Glomerular endothelial cell (primary cell): ENCODE results near the gene PTCH2. TPM values are rescaled to one million over a fixed set of nuclear protein-coding genes. Genes with fewer than 3 reads are reported as not detected.
"Not testable (repeated sequence)": the region's sequence is repeated elsewhere in the genome, so short reads cannot be mapped to it uniquely, and the experiment has no call there.

ENCODE experiments used
- DNase-seq: peaks from one replicate; pipeline ENCODE4 v3.0.0-alpha.2; 2011; ENCODE audit warnings: low read depth, low spot score; ENCODE audit errors: extremely low read depth
- total RNA-seq: library from RNA; depleted of rRNA; stranded (reverse); fragments of >200 nt; gene quantifications from 2 replicates; pipeline ENCODE4 v1.2.3, GENCODE V29; 2015

The PTCH2 gene
- total RNA-seq, 1 donor from 2014 or later, result 0.23 TPM

DNA sequence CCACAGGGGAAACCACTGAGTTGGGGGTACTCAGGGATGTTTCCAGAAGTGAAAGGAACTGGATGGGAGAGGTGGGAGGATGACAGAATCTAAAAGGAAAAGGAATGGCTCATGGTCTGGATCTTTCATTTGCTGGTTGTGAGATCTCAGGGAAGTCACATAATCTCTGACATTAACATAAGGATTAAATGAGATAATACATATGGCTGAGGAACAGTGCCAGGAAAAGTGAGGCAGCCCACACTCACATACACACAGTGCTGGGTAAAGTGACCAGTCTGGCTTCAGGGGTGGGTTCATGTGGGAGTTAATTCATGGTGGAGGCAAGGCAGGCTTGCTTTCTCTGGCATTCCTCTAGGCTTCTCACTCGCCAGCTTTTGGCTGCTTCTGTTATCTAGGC, 3.9 kb upstream of the PTCH2 start:
- DNase-seq, result no peak

DNA sequence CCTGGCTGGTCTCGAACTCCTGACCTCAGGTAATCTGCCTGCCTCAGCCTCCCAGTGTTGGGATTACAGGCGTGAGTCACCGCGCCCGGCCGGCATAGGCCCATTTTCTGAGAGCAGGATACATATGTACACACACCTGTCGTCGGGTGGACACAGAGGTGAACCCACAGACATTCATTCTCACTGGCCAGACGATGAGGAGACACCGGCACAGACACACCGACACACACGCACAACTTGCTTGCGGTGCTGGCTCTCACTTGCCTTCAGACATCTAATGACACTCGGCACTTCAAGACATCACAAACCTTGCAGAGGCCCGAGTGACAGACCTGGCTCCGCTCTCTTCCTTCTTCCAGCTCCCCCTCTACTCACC, 579 bp downstream of the PTCH2 start:
- no peak for DNase-seq

DNA sequence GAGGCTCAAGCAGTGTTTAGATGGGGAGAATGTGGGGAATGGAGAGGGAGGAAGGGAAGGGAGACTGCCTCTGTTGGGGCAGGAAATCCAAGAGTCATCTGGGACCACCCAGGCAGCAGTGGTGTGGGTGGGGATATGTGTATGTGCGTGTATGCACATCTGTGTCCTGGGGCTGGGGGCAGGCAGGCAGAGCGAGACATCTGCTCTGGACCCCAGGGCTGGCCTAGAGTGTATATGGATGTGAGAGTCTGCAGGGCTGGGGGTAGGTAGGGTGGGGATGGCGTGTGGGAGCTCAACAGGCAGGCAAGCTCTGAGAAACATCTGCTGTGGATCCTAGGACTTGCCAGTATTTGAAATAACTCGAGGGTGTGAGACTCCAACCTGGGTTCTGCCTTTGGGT, 3.5 kb downstream of the PTCH2 start:
- no peak for DNase-seq

DNA sequence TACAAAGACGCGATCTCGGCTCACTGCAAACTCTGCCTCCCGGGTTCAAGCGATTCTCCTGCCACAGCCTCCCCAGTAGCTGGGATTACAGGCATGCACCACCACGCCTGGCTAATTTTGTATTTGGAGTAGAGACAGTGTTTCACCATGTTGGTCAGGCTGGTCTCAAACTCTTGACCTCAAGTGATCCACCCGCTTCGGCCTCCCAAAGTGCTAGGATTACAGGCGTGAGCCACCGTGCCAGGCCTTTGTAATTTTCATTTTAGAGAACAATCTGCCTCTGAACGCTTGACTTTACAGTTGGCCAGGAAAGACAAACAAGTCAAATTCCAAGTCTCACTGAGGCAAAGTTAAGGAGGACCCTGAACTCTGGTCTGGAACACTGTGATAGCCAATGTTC, 4.8 kb downstream of the PTCH2 start:
- DNase-seq, result not testable (repeated sequence)

DNA sequence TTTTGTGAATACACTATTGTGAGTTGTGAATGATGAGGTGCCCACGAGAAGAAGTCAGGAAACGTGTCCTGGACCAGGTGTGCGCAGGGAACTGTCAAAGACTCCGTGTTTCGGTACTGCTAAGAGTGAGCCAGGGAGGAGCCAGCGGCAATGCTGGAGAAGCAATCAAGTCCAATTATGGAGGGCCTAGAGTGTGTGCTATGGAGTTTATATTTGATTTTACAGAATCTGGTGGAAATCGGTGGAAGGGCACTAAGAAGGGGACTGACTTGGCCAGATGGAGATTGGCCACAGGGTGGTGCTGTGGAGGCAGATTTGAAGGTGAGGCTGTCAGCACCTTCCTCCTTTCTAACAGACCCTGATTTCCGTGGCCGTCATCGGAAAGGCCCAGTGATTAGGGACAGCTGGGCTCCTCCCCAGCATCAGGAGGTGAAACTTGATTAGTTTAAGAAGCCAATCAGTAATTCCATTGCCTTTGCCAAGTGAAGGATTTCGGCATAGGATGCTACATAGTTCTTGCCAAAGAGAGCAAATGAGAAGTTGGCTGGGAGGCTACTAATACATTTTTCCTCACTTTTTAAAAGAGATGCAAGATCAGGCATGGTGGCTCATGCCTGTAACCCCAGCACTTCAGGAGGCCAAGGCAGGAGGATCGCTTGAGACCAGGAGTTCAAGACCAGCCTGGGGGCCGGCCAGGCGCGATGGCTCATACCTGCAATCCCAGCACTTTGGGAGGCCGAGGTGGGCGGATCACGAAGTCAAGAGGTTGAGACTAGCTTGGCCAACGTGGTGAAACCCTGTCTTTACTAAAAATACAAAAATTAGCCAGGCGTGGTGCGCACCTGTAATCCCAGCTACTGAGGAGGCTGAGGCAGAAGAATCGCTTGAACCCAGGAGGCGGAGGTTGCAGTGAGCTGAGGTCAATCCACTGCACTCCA, 7.0 kb downstream of the PTCH2 start:
- no peak for DNase-seq

DNA sequence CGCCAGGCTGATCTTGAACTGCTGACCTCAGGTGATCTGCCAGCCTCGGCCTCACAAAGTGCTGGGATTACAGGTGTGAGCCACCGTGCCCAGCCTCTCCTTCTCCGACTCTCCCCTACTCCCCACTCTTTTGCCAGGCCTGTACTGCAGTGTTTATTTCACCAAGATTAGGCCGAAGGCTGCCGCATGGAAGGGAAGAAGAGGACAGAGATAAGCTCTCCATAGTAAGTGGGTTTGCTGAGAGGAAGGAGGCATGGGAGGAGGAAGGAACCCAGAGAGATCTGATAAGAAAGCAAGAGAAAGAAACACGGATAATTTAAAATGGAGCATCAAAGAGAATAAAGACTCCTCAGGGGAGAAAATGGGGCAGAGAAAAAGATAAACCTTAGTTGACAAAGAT, 8.7 kb downstream of the PTCH2 start:
- no peak for DNase-seq

DNA sequence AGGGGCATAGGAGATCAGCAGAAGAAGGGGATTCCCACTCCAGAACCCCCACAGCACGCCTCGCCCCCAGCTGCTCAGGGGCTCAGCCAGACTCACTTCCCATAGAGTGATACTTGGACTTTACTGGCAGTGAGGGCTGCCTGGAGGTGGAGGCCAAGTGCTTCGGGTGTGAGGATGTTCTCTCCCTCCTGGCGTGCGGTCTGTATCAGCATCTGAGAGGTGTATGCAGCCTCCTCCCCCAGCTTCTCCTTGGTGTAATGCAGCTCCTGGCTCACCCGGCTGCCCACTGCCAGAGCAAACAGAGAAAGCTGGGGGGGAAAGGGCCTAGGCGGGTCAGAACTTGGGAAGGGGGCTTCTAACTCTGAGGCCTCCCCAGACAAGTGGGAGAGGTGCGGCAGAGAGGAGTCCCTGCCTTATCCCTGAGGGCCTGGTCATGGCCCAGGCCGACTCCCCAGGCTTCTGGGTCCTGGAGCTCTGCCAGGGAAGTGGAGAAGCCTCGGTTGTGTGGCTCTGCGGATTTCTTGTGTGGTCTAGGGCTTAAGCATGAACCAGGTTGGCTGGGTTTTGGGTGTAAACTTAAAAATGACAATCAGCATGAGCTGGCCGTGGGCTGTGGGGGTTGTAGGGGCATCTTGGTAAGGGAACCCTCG, 10.9 kb downstream of the PTCH2 start:
- DNase-seq, result no peak

DNA sequence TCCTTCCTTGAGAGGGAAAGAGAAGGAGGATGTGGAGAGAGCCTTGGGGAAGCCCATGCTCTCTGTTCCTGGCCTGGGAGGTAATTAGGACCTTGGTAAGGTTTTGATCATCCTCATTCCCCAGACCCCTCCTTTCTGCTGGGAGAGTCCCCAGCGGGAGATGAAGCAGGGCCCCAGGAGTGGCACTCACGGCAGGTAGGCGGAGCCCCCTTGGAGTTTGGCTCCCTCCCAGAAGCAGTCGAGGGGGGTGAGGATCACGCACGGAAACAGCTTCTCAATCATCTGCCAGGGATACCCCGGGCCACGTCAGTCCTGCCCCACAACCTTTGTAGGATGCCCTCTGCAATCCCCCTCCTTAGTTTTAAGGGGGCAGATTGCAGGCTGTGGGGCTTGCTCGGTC, 11.5 kb downstream of the PTCH2 start:
- no peak for DNase-seq

DNA sequence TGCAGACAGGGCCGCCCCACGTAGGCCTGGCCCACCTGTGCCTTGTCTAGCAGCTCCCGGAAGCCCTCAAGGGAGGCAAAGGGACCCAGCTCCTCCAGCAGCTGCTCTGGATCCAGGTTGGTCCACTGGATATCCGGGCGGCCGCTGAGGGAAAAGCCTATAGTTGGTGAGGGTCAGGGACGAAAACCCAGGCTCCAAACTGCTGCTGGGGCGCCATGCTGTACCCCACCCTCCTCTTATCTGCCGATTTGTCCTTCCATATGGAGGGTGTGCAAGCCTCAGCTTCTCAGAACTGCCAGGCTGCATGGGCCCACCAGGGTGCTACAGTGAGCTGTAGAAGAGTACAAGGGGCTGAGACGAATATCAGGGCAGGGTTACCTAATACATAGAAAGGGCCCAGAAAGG, 12.2 kb downstream of the PTCH2 start:
- DNase-seq, result no peak

DNA sequence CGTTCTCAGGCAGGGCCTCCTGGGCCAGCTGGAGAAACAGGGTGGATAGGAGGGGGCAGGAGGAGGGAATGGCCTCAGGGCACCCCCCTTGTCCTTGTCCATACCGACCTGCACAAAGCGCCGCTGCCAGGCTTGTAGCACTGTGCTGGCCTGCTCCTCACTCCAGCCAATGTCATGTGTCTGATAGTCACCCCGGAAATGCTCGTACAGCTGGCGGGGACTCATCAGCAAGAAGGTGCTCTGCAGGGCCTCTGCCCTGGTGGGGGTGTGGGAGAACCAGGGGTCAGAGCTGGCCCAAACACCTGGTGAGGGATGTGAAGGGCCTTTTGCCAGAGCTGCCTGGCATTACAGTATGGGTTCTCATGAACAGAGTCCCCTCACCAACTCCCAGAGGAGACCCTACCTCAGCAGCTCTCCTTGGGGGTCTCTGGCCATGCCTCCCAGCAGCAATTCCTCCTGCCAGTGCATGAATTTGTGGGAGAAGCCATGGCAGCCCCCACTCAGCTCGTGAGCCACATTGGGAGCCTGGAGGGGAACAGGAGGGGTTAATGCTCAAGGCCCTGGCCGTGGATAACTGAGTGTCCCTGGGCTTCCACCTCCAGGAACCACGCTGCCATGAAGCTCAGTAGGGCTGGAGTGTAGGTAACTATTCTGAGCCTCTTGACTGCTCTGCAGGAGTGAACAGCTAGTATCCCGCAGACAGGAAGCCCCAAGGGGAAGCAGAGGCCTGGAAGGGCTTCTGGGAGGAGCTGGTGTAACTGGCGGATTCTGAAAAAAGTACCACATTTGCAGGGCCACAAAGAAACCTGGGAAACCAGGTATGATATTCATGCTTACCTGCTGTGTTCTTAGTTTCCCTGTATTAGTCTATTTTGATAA, 13.3 kb downstream of the PTCH2 start:
- DNase-seq, result no peak

DNA sequence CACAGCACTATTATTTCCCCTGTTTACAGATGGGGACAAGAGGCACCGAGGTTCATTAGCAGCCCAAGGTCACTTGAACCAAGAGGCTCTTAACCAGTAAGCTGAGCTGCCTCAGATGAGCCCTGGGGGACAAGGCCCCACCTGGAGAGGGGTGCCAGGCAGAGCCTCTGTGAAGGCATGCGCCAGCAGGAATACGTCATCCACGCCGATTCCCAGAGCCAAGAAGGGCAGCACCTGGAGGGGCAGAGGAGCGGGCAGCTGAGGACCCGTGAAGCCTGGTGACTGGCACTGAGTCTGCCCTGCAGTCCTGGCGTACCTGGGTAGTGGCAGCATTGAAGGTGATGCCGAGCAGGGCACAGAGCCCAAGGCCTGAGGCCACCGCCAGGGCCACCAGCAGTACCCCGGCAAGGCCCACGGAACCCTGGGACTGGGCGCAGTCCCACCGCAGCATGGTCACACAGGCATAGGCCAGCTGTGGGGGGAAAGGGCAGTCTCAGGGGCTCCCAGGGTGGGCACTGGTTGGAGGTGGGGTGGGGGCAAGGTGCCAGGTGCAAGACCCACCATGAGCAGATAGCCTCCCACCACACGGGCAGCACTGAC, 14.1 kb downstream of the PTCH2 start:
- no peak for DNase-seq

DNA sequence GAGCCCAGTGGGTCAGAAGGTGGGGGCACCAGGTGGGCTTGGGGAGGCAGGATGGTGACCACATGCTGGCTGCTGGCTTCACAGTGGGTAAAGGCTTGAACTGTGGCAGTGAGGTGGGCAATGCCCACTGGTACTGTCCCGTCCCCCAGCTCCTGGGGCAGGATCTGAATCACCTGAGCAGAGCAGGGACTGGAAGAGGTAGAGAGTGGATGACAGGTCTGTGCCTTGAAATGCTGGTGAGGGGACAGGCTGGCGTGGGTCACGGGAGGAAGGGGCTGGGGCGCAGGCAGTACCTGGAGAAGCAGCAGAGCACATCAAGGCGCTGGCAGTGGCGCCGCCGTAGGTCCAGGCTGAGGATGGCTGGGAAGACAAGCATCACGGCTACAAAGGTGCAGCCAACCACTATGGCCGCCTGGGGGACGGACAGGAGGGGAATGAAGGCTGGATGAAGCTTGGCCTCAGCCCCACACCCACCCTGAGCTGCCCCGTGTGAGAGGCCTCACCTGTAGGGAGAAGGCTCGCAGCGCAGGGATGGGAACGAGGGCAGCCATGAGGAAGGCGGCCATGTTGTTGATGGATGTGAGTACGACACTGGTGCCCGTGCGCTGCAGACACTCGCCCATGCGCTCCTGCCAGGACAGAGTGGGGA, 14.9 kb downstream of the PTCH2 start:
- DNase-seq, result no peak

DNA sequence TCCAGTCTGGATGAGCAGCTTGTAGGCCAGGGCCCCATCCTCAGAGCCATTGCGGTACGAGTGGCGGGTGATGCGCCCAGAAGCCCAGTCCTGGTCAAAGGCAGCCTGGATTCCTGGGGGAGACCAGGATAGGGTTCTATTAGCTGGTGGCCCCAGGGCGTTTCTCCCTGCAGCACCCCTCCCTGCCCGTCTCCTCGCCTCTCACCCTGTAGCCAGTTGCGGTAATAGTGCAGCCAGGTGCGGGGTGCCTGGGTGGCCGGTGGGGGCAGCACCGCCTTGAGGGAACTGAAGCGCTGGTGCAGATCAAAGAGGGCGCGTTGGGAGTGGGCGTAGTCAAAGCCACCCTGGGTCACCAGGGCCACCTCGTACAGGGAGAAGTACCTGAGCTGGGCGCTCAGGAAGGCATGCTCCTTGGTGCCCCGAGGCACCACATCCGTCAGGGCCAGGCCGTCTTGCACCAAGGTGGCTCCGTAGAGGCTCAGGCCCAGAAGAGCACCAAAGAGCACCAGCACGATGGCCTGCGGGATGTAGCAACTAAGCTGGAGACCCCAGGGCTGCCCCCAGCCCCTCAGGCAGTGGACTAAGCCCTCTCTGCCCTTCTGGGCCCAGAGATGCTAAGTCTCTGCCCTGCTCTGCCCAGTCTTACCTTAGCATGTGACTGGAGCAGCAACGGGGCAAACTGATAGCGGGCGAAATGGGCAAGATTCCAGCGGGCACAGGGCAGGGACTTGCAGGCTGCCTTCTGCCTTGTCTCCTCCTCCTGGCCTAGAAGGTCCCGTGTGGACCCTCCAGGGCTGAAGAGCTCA, 15.7 kb downstream of the PTCH2 start:
- no peak for DNase-seq

DNA sequence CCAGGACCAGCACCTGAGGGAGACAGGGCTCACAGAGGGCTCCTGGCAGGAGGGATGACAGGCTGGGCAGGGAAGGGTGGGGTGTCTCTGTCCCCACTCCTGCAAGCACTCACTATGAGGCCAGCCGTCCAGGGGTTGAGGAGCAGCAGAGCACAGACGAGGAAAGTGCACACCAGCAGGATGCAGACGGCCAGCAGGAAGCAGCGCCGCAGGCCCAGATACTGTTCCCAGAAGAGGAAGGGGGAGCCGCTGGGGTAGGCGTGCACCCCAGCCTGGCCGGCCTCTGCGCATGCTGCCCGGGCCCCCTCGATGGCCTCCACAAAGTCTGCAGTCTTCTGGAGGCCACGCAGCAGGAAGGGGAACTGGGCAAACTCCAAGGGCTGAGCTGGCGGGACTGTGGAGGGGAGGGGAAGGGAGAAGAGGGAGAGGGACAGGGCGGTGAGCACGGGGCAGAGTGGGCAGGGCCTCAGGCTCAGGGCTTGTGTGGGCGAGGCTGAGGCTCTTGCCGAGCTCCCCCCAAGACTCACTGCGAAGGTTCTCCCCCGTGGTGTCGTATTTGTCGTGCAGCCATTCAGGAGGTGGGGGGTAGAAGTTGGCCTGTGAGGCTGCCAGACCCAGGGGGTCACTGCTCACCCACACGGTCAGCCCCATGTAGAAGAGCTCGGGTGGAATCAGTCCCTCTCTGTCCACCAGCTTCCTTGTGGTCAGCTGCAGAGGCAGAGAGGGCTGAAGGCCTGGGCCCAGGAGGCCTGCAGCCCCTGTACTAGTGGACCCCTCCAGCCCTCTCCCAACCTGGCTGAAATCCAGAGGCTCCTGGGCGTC, 16.5 kb downstream of the PTCH2 start:
- DNase-seq, result no peak

DNA sequence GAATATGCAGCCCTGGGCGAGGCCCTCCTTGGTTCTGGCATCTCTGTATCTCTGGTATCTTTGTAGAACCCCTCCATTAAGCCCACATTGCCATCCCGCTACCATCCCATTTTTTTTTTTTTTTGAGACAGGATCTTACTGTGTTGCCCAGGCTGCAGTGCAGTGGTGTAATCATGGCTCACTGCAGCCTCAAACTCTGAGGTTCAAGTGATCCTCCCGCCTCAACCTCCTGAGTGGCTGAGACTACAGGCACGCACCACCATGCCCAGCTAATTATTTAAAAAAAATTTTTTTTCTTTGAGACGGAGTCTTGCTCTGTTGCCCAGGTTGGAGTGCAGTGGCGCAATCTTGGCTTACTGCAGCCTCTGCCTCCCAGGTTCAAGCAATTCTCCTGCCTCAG, 18.7 kb downstream of the PTCH2 start:
- DNase-seq, result not testable (repeated sequence)

DNA sequence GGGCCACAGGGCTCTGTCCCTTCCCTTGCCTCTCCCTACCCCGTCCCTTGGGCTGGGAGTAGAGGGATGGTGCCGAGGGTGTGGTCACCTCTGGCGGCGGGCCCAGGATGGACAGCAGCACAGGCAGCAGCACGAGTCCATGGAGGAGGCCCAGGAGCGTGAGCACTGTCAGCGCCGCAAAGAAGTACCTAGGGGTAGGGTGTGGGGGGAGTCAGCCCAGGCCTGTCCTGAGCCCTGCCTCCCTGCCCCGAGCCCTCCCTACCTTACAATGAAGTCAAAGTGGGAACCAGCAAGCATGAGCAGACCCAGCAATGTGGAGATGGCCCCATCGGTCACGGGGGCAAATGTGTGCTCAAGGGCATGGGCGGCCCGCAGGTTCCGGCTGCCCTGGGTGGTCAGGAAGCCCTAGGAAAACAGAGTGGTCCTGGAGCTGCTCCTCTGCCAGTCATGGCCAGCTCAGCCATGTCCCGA, 20.0 kb downstream of the PTCH2 start:
- DNase-seq, result no peak

DNA sequence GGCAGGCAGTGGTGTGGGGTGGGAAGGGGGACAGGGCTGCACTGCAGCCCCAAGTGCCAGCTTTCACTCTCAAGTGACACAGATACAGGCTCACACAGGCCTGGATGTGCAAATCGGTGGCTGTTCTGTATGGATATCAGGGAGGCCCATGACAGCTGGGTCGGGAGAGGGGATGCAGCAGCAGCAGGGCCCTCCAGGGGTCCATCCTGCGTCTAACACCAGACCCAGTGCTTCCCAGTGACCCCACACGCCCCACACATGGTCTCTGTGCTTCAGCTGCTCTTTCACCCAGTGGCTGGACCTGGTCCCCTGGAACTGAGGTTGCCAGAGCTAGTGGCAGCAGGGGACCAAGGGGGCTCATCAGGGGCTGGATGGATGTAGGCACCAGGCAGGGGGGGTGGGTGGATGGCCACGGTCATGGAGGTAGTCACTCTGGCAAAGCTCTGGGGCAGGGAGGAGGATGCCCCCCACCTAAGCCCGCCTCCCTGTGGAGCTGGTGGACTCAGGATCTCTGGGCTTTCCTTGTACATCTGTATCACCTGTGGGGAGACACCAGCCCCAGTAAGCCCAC, 20.8 kb downstream of the PTCH2 start:
- no peak for DNase-seq

DNA sequence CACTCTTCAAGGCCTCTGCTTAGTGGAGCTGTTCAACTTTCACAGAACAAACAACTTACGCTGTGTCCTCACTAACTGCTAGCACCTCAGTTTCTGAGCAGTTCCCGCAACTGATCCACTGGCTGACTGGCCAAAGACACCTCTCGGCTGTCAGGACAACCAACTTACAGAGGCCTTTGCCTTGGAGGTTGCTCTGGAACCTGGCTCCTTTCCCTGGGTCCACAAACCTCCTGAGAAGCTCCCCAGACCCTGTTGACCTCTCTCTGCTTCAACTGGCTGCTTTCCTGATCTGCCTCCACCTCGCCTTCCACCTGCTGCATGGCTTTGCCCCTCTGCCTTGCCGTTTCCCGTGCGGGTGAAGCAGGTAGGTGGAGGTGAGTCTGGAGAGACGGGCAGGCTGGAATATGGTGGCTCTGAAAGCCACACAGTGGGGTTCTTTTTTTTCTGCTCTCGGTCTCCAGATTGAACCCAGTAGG, 21.8 kb downstream of the PTCH2 start:
- DNase-seq, result no peak
